GM21390 (cell line): ENCODE results near the gene MANSC1.
"Not testable (repeated sequence)": the region's sequence is repeated elsewhere in the genome, so short reads cannot be mapped to it uniquely, and the experiment has no call there.

Experiments
- ATAC-seq: cut with Tn5 transposase; IDR thresholded peaks from one replicate; pipeline ENCODE4 v1.9.1; 2021; ENCODE audit not compliant: unreplicated experiment

The MANSC1 gene

DNA sequence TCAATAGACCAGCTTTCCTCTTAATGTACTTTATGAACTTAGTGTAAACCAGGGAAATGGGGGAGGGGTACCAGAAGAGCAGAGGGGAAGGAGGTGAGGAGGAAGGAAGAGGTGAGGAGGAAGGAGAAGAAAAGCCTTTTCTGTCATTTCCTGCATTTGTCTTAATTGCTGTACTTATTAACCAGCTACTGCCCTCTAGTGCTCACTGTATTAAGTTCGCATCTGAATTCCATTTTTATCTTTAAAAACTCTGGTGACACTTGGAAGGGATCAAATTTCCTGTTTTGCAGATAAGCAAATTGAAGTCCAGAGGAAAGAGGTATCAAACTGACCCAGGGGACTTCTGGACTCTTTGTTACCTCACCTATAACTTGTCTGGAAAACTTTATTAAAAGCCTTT, 22.2 kb downstream of the MANSC1 start:
- ATAC-seq: no peak

DNA sequence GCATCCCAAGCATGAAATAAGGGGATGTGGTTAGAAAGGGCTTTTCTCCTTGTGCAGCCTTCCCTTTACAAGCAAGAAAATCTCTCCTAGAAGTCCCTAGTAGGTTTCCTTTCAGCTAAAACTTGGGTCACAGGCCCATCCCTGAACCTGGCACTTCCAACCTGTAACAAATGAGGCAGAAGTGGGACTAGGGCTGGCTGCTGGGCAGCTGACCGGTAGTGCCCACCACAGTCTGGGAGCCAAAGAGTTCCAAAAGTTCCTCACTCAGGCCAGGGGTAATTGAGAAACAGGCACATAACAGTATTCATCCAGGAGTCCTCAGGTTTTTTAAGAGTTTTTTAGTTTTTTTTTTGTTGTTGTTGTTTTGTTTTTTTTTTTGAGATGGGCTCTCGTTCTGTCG, 23.8 kb downstream of the MANSC1 start:
- no peak for ATAC-seq

DNA sequence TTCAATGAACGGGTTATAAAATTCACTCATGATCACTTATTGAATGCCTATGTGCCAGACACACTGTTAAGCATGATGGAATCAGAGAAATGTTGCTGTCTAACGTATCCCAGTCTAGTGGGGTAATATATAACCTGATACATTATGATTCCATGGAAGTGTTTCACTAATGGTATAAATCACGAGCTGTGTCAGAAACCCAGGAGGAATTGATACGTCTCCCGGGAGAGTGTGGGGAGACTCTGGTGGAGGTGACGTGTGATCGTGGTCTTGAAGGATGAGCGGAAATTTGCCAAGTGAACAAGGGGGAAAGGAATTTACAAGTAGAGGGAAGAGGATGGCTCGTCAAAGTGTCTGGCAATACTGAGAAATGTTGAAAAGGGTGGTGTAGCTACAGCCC, 26.5 kb downstream of the MANSC1 start:
- no peak for ATAC-seq

DNA sequence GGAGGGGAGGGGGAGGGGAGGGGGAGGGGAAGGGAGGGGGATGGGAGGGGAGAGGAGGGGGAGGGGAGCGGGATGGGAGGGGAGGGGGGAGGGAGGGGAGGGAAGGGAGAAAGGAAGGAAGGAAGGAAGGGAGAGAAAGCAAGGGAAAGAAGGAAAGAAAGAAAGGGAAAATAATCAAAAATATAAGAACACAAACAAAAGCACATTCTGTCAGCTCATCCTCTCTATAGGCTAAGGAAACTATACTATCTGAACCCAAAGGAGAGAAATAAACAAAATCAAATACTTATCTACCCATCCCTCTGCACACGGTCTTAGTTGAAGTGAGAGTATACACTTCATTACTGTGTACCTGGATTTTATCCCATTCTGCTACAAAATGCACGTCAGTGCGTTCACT, 26.9 kb downstream of the MANSC1 start:
- no peak for ATAC-seq

DNA sequence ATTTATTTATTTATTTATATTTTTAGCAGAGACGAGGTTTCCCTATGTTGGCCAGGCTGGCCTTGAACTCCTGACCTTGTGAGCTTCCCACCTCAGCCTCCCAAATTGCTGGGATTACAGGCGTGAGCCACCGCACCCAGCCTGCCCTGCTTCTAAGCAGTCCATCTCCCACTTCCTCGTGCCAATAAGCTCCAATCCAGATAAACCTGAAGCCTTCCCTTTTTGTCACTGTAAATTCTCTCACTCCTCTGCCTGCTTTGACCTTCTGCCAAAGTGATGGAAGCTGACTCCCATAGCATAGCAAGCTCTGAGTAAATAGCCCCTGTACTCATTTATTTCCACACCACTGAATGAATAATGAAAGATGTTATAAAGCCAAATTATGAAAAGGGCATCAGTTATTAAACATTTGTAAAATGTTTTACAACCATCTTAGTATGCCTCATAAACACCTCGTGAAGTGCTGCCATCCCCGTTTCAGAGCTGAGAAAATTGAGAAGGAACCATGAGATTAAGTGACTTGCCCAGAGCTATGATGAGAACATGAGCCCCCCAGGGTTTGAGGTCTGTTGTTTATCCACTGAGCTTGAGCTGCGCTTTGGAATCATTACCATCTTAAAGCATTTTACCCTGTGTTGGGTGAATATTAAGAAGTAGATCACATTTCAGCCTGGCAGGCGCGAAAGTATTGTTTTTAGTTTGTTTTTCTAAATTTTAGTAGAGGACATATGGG, 30.4 kb downstream of the MANSC1 start:
- ATAC-seq: no peak

DNA sequence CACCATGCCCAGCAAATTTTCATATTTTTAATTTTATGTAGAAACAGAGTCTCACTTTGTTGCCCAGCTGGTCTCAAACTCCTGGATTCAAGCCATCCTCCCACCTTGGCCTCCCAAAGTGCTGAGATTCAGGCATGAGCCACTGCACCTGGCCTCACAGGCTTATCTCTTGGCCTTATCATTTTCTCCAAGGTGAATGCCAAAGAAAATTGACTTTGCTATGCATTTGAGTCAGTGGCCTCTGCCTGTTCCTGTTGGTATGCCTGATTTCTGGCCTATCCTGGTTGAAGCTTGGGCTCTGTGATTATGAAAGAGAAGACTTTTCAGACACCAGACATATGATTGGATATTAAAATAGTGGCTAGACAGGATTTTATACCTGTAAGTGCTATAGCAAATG, 34.2 kb downstream of the MANSC1 start:
- no peak for ATAC-seq

DNA sequence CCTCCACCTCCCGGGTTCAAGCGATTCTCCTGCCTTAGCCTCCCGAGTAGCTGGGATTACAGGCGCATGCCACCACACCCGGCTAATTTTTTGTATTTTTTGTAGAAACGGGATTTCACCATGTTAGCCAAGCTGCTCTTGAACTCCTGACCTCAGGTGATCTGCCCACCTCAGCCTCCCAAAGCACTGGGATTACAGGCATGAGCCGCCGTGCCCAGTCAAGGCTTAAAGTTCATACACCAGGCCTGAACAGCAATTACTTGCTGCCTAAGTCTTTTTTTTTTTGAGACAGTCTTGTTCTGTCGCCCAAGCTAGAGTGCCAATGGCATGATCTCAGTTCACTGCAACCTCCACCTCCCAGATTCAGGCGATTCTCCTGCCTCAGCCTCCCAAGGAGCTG, 39.3 kb downstream of the MANSC1 start:
- not testable (repeated sequence) for ATAC-seq

DNA sequence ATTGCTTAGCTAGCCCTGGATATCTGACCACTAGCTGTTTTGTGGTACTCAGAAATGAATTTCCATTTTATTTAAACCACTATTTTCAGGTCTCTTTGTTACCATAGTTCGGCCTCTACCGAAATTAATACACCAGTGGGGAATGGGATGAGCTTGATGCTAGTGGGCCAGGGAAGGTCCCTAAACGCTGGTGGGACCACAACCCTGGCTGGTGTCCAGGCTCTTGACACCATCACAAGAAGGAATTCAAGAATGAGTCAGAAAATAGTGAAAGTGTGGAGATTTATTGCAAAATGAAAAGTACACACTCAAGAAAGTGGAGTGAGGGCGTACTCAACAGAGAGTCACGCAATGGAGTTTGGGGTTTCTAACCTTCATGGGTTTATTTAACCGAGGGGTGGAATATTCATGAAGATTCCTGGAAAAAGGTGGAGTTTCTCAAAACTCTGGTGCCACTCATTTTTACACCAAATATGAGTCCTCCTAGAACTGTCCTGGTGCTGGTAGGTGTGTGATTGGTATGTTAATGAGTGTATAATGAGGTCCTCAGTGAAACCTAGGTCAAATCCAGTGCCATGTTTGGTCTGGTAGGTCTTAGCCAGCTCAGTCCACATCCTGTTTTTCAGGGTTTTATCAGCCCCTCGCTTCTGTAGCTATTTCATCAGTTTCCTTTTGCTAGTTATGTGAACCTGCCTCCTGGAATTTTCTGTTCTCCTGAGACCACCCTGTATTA, 44.3 kb downstream of the MANSC1 start:
- no peak for ATAC-seq

DNA sequence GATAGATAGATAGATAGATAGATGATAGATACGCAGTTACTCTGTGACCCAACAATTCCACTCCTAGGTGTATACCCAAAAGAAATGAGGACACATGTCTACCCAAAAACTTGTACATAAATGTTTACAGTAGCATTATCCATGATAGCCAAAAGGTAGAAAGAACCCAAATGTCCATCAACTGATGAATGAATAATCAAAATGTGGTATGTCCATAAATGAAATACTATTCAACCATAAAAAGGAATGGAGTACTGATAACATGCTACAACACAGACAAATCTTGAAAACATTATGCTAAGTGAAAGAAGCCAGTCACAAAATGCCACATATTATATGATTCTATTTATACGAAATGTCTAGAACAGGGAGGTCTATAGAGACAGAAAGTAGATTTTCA, 47.1 kb downstream of the MANSC1 start:
- no peak for ATAC-seq

DNA sequence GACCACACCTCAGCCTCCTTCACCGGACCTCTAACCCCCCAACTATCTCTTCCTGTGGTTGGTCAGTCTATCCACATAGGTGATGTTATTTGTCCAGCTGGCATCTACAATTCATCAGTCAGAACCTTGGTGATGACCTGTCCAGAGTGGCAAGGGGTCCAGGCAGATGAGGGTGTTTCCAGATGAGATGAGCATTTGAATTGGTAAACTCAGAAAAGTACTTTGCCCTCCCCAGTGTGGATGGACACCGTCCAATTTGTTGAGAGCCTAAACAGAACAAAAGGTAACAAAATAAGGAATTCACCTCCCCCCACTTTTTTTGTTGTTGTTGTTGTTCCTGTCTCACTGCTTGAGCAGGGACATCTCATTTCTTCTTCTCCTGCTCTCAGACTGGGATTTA, 48.9 kb downstream of the MANSC1 start:
- no peak for ATAC-seq

DNA sequence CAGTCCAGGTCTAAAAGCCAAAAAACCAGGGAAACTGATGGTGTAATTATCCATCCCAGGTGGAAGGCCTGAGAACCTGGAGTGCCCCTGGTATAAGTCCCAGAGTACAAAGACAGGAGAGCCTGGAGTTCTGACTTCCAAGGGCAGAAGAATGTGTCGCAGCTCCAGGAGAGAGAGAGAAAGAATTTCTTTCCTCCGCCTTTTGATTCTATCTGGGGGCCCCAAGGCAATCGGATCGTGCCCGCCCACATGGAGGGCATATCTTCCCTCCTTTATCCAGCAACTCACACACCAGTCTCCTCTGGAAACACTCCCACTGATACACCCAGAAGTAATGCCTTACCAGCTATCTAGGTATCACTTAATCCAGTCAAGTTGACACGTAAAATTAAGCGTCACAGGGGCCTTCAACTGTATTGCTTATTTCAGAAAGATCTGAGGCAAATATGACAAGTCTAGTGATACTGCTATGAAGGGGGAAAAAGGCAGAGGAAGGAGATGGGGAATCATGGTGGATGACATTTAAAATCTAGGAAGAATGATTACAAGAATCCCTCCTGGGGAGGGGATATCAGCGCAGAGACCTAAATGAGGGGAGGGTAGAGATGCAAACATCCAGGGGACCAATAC, 52.7 kb downstream of the MANSC1 start:
- no peak for ATAC-seq

DNA sequence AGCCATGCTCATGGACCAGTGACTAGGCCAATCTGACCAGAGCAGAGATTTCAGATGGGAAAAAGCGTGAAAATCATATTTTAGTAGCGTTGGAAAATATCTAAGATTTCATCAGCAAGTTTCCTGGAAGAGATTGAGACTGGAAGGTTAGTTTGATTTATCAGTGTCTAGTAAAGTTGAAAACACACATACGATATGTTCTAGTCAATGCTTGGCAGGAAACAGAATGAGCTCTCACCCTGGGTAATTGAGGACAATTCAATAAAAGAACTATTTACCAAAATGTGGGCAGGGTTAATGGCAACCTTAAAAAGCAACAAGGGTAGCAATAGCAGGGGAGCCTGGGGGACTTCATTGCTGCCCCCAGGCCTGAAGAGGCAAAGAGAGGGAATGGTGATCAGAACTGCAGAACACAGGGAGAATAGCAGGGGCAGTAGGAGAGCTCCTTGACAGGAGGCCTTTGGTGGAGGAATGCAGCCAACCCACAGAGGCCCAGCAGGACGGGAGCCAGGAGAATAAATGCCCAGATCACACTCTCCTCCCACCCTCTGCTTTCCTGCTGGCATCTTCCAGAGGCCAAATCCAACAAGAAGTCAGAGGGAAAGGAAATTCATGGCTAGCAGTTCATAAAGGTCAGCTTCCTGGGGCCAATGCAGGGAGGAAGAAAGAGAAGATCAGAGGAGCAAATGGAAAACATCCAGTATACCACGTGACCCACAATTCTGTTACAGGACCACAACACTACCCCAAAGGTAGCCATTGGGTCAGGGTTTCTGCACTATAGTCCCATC, 55.6 kb downstream of the MANSC1 start:
- no peak for ATAC-seq

DNA sequence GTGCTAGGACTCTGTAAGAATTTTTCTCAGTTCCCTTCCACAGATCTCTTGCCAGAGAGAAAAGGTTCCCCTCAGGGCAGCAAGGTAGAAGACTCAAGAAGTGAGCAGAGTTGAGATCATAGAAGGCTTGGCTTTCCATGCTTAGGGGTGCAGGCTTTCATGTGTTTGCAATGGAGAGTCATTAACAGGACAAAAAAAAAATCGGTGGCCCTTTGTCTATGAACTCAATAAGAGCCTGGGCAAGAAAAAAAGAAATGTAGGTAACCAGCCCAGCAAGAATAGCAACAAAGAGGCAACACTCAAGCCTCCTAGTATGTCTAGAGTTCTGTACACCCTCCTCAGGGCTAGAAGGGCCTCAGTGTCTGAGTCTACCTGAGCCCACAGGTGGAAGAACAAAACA, 59.8 kb downstream of the MANSC1 start:
- ATAC-seq: no peak

DNA sequence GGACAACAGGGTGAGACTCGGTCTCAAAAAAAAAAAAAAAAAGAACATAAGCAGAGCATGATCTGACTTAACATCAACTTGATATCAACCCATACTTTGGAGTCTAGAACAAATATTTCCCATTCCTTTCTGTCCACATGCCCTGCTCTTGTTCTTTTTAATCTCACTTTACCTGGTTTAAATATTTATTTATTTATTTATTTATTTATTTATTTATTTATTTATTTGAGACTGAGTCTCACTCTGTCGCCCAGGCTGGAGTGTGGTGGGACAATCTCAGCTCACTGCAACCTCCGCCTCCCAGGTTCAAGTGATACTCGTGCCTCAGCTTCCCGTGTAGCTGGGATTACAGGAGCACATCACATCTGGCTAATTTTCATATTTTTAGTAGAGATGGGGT, 63.6 kb downstream of the MANSC1 start:
- no peak for ATAC-seq

DNA sequence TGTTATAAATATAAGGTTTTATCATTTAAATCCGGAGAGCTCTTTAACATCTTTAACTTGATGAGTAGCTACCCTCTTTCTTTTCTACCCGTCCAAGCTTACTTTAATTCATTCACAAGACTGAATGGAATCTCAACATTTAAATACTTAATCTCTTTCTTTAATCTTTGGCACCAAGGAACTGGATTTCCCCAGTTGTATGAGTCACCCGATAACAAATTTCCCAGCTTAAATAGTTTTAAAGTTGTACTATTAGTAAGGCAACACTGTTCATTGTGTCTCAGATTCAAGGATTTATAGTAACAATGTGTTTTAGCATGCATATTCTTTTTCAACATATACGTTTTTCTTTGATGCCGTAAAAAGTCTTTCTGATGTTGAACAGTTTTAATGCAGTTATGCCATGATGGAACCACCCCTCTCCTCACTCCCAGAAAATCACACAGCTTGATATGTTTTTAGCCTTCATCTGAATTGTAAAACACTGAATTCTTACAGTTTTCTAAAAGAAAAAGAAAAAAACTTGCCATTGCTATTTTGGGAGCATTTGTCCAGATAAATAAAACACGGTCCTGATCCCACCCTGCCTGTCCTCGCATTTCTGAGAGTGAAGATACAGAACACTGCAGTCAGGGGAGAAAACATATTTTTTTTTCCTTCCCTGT, 67.1 kb downstream of the MANSC1 start:
- no peak for ATAC-seq

DNA sequence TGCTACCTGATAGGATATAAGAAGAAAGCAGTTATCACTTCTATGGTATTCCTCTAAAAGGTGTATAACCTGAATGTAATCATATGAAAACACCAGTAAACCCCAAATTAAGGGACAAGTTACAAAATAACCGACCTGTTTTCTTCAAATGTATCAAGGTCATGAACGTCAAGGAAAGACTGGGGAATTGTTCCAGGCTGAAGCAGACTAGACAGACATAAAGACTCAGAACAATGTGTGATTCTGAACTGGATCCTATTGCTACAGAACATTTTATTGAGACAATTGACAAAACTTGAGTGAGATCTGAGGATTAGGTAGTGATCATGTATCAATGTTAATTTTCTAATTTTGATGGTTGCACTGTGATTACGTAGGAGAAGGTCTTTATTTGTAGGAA, 67.8 kb downstream of the MANSC1 start:
- no peak for ATAC-seq

DNA sequence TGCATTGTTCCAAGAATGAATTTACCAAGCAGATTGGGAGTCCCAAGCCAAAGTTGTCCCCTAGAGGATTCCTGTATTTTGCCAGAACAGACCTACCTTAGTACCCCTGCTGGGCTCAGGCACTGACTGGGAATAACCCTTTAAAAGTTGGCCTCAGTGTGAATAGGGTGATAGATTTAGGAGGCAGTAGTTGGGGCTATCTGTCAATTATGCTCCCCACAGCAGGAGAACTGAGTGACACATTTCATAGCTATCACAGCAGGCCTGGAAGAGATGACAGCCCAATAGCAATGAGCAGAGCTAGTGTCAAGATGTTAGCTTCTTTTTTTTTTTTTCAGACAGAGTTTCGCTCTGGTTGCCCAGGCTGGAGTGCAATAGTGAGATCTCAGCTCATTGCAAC, 68.9 kb downstream of the MANSC1 start:
- ATAC-seq: no peak

DNA sequence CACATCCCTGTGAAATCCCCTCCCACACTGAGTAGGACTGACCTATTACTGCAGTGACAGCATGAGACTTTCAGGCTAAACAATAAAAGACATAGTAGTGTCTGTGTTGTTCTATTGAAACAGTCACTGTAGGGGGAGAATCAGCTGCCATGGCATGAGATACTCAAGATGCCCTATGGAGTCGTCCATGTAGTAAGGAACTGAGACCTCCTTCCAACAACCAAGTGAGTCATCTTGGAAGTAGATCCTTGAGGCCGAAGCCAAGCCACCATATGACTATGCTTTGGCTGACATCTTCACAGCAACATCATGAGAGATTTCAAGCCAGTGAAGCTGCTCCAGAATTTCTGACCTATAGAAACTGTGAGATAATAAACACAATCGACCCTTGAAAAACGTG, 71.1 kb downstream of the MANSC1 start:
- ATAC-seq: no peak
